ENCODE data around the gene LPGAT1. TPM values are rescaled to one million over a fixed set of nuclear protein-coding genes. Genes with fewer than 3 reads are reported as not detected.

LPGAT1 gene
- total RNA-seq, 4 donors from 2014 or later, result 26.7 to 41.4 (median 38.1) TPM

DNA sequence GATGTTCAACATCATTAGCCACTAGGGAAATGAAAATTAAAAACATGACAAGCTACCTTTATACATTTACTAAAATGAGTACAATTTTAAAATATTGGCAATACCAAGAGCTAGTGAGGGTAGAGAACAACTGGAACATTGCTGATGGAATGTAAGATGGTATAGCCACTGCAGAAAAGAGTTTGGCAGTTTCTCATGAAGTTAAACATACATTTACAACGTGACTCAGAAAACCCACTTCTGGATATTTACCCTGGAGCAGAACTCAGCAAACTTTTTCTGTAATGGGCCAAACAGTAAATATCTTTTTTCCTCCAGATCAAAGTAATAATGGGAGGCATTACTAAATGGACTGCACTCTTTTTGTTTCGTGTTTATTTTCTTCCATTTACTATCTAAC is 22.1 kb downstream of the LPGAT1 start:
- no peak overlapping the region for H3K27ac ChIP-seq
- no peaks in the 10 kb centered on the region for H3K27me3 ChIP-seq
- TF ChIP-seq, protein P1, sequence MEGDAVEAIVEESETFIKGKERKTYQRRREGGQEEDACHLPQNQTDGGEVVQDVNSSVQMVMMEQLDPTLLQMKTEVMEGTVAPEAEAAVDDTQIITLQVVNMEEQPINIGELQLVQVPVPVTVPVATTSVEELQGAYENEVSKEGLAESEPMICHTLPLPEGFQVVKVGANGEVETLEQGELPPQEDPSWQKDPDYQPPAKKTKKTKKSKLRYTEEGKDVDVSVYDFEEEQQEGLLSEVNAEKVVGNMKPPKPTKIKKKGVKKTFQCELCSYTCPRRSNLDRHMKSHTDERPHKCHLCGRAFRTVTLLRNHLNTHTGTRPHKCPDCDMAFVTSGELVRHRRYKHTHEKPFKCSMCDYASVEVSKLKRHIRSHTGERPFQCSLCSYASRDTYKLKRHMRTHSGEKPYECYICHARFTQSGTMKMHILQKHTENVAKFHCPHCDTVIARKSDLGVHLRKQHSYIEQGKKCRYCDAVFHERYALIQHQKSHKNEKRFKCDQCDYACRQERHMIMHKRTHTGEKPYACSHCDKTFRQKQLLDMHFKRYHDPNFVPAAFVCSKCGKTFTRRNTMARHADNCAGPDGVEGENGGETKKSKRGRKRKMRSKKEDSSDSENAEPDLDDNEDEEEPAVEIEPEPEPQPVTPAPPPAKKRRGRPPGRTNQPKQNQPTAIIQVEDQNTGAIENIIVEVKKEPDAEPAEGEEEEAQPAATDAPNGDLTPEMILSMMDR (IDR thresholded peaks at IDR 0.05), result no peak
- no peak for TF ChIP-seq EP300 (IDR thresholded peaks at IDR 0.05)
- TF ChIP-seq POLR2A (IDR thresholded peaks at IDR 0.05), result no peak
- H3K36me3 ChIP-seq, result peaks cover 0 to 69% (median 0%) of the 10 kb centered on the region in 3 donors
- WGBS, 2 donors, result 85 to 91% methylated on average over 2 of the region's 2 CpGs
- H3K9me3 ChIP-seq, result peaks cover 0 to 5% (median 0%) of the 10 kb centered on the region in 4 donors
- DNase-seq (ENCODE audit: low spot score in 2 of 2), result no peak
- no peak overlapping the region for H3K4me3 ChIP-seq
- H3K4me1 ChIP-seq, result no peaks in the 10 kb centered on the region

DNA sequence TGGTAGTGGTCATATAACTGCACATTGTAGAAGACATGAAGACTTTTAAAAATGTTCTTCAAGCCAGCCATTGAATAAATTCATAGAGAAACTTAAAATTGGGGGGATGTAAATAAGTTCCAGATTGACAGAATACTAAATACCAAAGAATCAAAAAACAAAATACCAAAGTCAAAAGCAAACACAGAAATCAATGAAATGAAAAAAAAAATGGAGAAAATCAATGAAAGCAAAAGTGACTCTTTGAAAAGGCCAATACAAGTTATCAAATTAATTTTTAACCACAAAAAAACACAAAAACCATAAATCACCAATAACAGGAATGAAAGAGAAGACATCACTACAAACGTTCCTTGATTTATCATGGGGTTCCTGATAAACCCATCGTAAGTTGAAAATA is 25.6 kb downstream of the LPGAT1 start:
- no peak overlapping the region for H3K4me3 ChIP-seq
- TF ChIP-seq, protein P1 (IDR thresholded peaks at IDR 0.05), result no peak
- no peak for TF ChIP-seq POLR2A (IDR thresholded peaks at IDR 0.05)
- no peak for TF ChIP-seq EP300 (IDR thresholded peaks at IDR 0.05)
- peaks cover 0 to 51% (median 0%) of the 10 kb centered on the region in 3 donors for H3K36me3 ChIP-seq
- H3K27ac ChIP-seq, result no peak overlapping the region
- peaks cover 0 to 5% (median 0%) of the 10 kb centered on the region in 4 donors for H3K9me3 ChIP-seq
- 83 to 93% methylated on average over 2 of the region's 2 CpGs for WGBS, 2 donors
- no peaks in the 10 kb centered on the region for H3K27me3 ChIP-seq
- no peak for DNase-seq (ENCODE audit: low spot score in 2 of 2)
- peaks cover 0 to 5% (median 0%) of the 10 kb centered on the region in 4 donors for H3K4me1 ChIP-seq

DNA sequence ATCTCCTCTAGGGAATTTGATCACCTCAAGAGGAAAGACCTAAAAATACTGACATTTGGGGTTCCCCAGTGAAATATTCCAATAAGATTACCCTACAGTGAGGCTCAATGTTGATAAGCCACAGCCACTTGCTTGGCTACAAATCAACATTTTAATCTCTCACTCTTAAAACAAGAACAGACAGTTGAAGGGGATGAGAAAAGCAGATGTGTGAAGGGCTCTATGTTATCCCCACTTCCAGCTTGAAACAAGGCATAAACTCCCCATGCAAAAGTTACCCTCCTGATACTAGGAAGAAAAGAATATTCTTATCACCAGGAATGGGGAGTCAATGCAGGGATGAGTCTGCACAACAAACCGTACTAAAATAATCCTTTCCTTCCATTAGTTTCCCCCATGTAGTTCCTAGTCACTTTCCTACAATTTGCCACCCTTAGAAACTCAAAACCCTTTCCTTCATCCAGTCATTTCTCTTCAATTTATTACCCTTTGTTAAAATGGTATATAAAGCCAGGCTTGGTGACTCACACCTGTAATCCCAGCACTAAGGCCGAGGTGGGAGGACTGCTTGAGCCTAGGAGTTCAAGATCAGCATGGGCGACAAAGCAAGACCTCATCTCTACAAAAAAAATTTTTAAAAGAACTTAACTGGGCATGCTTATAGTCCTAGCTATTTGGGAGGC is 29.5 kb downstream of the LPGAT1 start:
- Histone ChIP-seq H3K4me1 (peaks cover 0 to 5% (median 0%) of the 10 kb centered on the region in 4 donors), H3K9me3 (peaks cover 0 to 5% (median 0%) of the 10 kb centered on the region in 4 donors), H3K4me3 (no peak overlapping the region), H3K27ac (no peak overlapping the region), H3K27me3 (no peaks in the 10 kb centered on the region), H3K36me3 (peaks cover 0 to 25% (median 0%) of the 10 kb centered on the region in 3 donors)
- 90 to 94% methylated on average over 3 of the region's 3 CpGs for WGBS, 2 donors
- TF ChIP-seq POLR2A (IDR thresholded peaks at IDR 0.05), result no peak
- no peak for TF ChIP-seq EP300 (IDR thresholded peaks at IDR 0.05)
- TF ChIP-seq, protein P1 (IDR thresholded peaks at IDR 0.05), result no peak
- DNase-seq (ENCODE audit: low spot score in 2 of 2), result no peak

DNA sequence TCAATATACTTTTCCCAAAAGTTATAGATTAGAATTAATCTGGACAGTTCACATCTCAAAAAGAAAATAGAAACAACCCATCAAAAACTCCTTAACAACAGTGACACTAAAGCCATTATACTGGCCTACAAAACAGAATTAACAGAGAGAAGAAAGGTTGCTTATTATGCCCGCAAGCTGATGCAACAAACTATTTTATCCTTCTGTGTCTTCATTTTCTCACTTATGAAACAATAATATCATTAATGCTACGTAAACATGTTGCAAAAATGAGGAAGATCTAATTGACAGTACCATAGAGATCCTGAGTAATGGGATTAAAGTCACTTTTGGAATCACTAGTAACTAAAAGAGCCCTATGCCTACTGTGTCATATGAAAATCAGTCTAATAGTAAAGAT is 32.6 kb downstream of the LPGAT1 start:
- Histone ChIP-seq H3K9me3 (no peaks in the 10 kb centered on the region), H3K27ac (no peak overlapping the region), H3K4me1 (peaks cover 0 to 5% (median 0%) of the 10 kb centered on the region in 4 donors), H3K36me3 (peaks cover 0 to 22% (median 0%) of the 10 kb centered on the region in 3 donors), H3K4me3 (no peak overlapping the region), H3K27me3 (no peaks in the 10 kb centered on the region)
- WGBS, 2 donors, result 59 to 60% methylated on average over 2 of the region's 2 CpGs
- DNase-seq (ENCODE audit: low spot score in 2 of 2), result no peak
- TF ChIP-seq EP300 (IDR thresholded peaks at IDR 0.05) (no peak), POLR2A (IDR thresholded peaks at IDR 0.05) (no peak)
- TF ChIP-seq, protein P1 (IDR thresholded peaks at IDR 0.05), result no peak

DNA sequence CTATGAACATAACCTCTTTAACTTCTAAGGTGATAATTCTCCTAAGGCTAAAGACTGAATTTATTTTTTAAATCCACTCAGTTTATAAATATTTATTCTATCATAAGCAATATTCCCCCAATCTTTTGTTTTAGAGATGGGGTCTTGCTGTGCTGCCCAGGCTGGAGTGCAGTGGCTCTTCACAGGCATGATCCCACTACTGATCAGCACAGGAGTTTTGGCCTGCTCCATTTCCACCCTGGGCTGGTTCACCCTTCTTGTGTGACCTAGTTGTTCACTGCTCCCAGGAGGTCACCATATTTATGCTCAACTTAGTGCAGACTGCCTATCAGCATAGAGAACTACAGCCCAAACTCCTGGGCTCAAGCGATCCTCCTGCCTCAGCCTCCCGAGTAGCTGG is 38.6 kb downstream of the LPGAT1 start:
- H3K27ac ChIP-seq, result no peak overlapping the region
- WGBS, 2 donors, result 93 to 98% methylated on average over 2 of the region's 2 CpGs
- TF ChIP-seq EP300 (IDR thresholded peaks at IDR 0.05) (no peak), POLR2A (IDR thresholded peaks at IDR 0.05) (no peak)
- TF ChIP-seq, protein P1 (IDR thresholded peaks at IDR 0.05), result no peak
- no peaks in the 10 kb centered on the region for H3K27me3 ChIP-seq
- peaks cover 0 to 28% (median 0%) of the 10 kb centered on the region in 3 donors for H3K36me3 ChIP-seq
- no peaks in the 10 kb centered on the region for H3K4me1 ChIP-seq
- no peak for DNase-seq (ENCODE audit: low spot score in 2 of 2)
- H3K4me3 ChIP-seq, result no peak overlapping the region
- H3K9me3 ChIP-seq, result no peaks in the 10 kb centered on the region
